Panc1 (cell line): ENCODE data around the gene AIFM3.

Source experiments
- CTCF ChIP-seq: fragments of 450-650 bp; IDR thresholded peaks from 2 replicates; pipeline ENCODE4 v1.5.1; 2017; ENCODE audit warnings: mild to moderate bottlenecking
- POLR2AphosphoS5 ChIP-seq: IDR thresholded peaks from 2 replicates; pipeline ENCODE4 v1.6.1; 2012; ENCODE audit warnings: mild to moderate bottlenecking, low read depth, low read length, moderate library complexity

DNA sequence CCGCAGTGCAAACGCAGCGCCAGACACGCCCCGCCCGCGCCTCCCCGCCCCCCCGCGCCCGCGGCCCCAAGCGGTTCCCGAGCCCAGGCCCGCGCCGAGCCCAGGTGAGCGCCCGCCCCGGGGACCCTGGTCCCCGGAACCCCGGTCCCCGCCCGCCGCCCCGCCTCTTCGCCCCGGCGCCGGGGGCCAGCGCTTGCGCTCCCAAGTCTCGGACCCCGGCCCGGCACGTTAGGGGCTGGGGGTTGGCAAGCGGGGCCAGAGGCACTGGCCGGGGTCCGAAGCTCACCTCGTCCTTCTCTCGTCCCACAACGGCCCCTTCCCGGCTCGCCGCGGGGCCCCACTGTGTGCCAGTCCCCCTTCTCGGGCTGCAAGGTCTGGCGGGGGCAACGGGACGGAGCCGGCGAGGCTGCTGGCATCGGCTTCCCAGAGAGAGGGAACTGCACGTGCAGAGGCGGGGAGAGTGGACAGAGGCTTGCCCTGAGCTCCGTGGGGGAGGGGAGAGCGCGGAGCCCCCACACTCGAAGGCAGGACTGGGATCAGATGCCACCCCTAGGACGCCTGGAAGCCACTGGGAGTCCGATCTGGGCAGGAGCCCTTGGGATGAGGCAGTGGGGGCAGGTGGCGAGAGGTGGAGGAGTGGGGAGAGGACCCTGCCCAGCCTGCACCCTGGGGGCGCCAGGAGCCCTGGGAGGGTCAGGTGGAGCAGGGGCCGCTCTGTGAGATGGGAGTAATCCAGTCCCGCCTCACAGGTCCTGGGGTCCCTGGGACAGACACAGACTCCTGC lies 1.8 kb upstream of the AIFM3 start:
- TF ChIP-seq CTCF (no peak), POLR2AphosphoS5 (no peak)
